SK-N-SH (cell line): Measurements from ENCODE around the gene OGFOD3.

Experiments used
- EP300 ChIP-seq, 2 experiments: IDR thresholded peaks; 2 replicates each; pipeline versions ENCODE4 v1.4.0 to v1.6.1; 2012; ENCODE audit warnings: borderline replicate concordance in 1 of 2, low read depth in 1 of 2, low read length in 1 of 2
- GABPA ChIP-seq: IDR thresholded peaks from 2 replicates; pipeline ENCODE4 v1.4.0; 2012; ENCODE audit warnings: low read depth, mild to moderate bottlenecking
- JUND ChIP-seq: IDR thresholded peaks from 2 replicates; pipeline ENCODE4 v1.4.0; 2012
- MEF2A ChIP-seq: IDR thresholded peaks from 2 replicates; pipeline ENCODE4 v1.4.0; 2012; ENCODE audit warnings: low read depth, borderline replicate concordance
- MXI1 ChIP-seq: IDR thresholded peaks from 2 replicates; pipeline ENCODE4 v1.6.1; 2012; ENCODE audit warnings: mild to moderate bottlenecking, low read depth, low read length, improper control_type of control experiment
- NRF1 ChIP-seq: IDR thresholded peaks from 2 replicates; pipeline ENCODE4 v1.6.1; 2012; ENCODE audit warnings: low read depth, mild to moderate bottlenecking, low read length
- POLR2AphosphoS5 ChIP-seq: IDR thresholded peaks from 2 replicates; pipeline ENCODE4 v1.6.1; 2012; ENCODE audit warnings: low read depth, low read length
- SIN3A ChIP-seq: IDR thresholded peaks from 2 replicates; pipeline ENCODE4 v1.6.1; 2012; ENCODE audit warnings: low read depth, mild to moderate bottlenecking, low read length, moderate library complexity, borderline replicate concordance
- TAF1 ChIP-seq: IDR thresholded peaks from 2 replicates; pipeline ENCODE4 v1.6.1; 2012; ENCODE audit warnings: low read depth, mild to moderate bottlenecking, low read length, moderate library complexity, borderline replicate concordance
- YY1 ChIP-seq: IDR thresholded peaks from 2 replicates; pipeline ENCODE4 v1.4.0; 2012; ENCODE audit warnings: low read depth, mild to moderate bottlenecking
- TF ChIP-seq, protein P1 (sequence below): fragments of 200-600 bp; sonication (generic); IDR thresholded peaks from 2 replicates; pipeline ENCODE4 v1.6.1; 2017; ENCODE audit warnings: antibody characterized with exemption, mild to moderate bottlenecking, moderate library complexity
- TF ChIP-seq, protein P2 (sequence below): IDR thresholded peaks from 2 replicates; pipeline ENCODE4 v1.6.1; 2012; ENCODE audit warnings: mild to moderate bottlenecking, low read depth, low read length, moderate library complexity
- TF ChIP-seq, protein P3 (sequence below): fragments of 150-350 bp; IDR thresholded peaks from 2 replicates; pipeline ENCODE4 v1.6.1; 2017; ENCODE audit warnings: antibody characterized with exemption, low read length, low read depth, borderline replicate concordance
- TF ChIP-seq, protein P4 (sequence below): IDR thresholded peaks from 2 replicates; pipeline ENCODE4 v1.4.0; 2012; ENCODE audit warnings: low read depth, borderline replicate concordance

DNA sequence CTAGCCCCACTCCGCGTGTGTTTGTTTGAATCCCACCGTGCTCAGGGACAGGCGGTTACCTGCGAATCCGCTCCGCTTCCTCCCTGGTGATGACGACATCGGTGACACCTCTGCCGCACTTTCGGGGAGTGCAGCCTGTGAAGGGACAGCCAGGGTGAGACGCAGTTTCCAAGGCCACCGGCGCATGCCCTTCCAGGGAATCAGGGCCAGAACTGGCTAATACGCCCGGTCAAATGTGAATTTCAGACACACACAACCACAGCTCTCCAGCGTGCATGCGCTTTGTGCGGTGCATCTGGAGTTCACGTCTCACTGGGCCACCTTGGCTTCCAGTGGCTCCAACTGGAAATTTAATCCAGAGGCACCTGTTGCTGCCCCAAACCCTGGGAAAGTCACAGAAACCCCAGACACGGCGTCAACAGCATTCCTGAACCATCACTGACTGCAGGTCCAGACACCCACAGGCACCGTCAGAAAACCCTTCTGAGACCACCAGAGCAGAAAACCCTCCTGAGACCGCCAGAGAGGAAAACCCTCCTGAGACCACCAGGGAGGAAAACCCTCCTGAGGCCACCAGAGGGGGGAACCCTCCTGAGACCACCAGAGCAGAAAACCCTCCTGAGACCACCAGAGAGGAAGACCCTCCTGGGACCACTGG, 6.9 kb downstream of the OGFOD3 start:
- TF ChIP-seq POLR2AphosphoS5 = no peak
- TF ChIP-seq, protein P1, sequence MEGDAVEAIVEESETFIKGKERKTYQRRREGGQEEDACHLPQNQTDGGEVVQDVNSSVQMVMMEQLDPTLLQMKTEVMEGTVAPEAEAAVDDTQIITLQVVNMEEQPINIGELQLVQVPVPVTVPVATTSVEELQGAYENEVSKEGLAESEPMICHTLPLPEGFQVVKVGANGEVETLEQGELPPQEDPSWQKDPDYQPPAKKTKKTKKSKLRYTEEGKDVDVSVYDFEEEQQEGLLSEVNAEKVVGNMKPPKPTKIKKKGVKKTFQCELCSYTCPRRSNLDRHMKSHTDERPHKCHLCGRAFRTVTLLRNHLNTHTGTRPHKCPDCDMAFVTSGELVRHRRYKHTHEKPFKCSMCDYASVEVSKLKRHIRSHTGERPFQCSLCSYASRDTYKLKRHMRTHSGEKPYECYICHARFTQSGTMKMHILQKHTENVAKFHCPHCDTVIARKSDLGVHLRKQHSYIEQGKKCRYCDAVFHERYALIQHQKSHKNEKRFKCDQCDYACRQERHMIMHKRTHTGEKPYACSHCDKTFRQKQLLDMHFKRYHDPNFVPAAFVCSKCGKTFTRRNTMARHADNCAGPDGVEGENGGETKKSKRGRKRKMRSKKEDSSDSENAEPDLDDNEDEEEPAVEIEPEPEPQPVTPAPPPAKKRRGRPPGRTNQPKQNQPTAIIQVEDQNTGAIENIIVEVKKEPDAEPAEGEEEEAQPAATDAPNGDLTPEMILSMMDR = no peak
- TF ChIP-seq, protein P2, sequence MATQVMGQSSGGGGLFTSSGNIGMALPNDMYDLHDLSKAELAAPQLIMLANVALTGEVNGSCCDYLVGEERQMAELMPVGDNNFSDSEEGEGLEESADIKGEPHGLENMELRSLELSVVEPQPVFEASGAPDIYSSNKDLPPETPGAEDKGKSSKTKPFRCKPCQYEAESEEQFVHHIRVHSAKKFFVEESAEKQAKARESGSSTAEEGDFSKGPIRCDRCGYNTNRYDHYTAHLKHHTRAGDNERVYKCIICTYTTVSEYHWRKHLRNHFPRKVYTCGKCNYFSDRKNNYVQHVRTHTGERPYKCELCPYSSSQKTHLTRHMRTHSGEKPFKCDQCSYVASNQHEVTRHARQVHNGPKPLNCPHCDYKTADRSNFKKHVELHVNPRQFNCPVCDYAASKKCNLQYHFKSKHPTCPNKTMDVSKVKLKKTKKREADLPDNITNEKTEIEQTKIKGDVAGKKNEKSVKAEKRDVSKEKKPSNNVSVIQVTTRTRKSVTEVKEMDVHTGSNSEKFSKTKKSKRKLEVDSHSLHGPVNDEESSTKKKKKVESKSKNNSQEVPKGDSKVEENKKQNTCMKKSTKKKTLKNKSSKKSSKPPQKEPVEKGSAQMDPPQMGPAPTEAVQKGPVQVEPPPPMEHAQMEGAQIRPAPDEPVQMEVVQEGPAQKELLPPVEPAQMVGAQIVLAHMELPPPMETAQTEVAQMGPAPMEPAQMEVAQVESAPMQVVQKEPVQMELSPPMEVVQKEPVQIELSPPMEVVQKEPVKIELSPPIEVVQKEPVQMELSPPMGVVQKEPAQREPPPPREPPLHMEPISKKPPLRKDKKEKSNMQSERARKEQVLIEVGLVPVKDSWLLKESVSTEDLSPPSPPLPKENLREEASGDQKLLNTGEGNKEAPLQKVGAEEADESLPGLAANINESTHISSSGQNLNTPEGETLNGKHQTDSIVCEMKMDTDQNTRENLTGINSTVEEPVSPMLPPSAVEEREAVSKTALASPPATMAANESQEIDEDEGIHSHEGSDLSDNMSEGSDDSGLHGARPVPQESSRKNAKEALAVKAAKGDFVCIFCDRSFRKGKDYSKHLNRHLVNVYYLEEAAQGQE = no peak
- no peak for TF ChIP-seq JUND
- TF ChIP-seq, protein P3, sequence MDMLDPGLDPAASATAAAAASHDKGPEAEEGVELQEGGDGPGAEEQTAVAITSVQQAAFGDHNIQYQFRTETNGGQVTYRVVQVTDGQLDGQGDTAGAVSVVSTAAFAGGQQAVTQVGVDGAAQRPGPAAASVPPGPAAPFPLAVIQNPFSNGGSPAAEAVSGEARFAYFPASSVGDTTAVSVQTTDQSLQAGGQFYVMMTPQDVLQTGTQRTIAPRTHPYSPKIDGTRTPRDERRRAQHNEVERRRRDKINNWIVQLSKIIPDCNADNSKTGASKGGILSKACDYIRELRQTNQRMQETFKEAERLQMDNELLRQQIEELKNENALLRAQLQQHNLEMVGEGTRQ = no peak
- TF ChIP-seq TAF1 = no peak
- TF ChIP-seq SIN3A = no peak
- TF ChIP-seq EP300 (IDR thresholded peaks at IDR 0.05; ENCODE audit: borderline replicate concordance in 1 of 2, low read depth in 1 of 2, low read length in 1 of 2) = no peak
- no peak for TF ChIP-seq YY1
- TF ChIP-seq NRF1 = no peak
- TF ChIP-seq MXI1 = no peak
- TF ChIP-seq, protein P4, sequence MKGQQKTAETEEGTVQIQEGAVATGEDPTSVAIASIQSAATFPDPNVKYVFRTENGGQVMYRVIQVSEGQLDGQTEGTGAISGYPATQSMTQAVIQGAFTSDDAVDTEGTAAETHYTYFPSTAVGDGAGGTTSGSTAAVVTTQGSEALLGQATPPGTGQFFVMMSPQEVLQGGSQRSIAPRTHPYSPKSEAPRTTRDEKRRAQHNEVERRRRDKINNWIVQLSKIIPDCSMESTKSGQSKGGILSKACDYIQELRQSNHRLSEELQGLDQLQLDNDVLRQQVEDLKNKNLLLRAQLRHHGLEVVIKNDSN = no peak
- TF ChIP-seq MEF2A = no peak
- no peak for TF ChIP-seq GABPA
